K562 (cell line): ENCODE results near the gene MLIP. TPM values are rescaled to one million over a fixed set of nuclear protein-coding genes. Genes with fewer than 3 reads are reported as not detected.

Experiments used
- ATF2 ChIP-seq: sonication (generic); formaldehyde crosslinking; IDR thresholded peaks from 2 replicates; pipeline ENCODE4 v1.8.1; 2022; ENCODE audit warnings: missing genetic modification reagents
- BDP1 ChIP-seq: IDR thresholded peaks from 3 replicates; pipeline ENCODE4 v1.6.1; 2011; ENCODE audit not compliant: insufficient read length, insufficient read depth
- CHD7 ChIP-seq: fragments of 200-600 bp; sonication (generic); IDR thresholded peaks from one replicate; pipeline ENCODE4 v1.6.1; 2012; ENCODE audit warnings: mild to moderate bottlenecking, low read depth, low read length, inconsistent platforms
- PBX2 ChIP-seq, 2 experiments: IDR thresholded peaks in 1 of 2; conservative IDR thresholded peaks in 1 of 2; 2 replicates each; pipeline ENCODE4 v1.6.1; 2016; ENCODE audit warnings: low read depth in 2 of 2, mild to moderate bottlenecking in 1 of 2, missing compliant biosample characterization in 1 of 2, missing genetic modification characterization in 1 of 2, moderate library complexity in 1 of 2
- POLR2A ChIP-seq: fragments of 450-650 bp; conservative IDR thresholded peaks from 2 replicates; pipeline ENCODE4 v1.6.1; 2016
- PYGO2 ChIP-seq: fragments of 450-650 bp; IDR thresholded peaks from 2 replicates; pipeline ENCODE4 v1.6.1; 2016; ENCODE audit warnings: mild to moderate bottlenecking, missing genetic modification characterization, moderate library complexity, missing compliant biosample characterization
- polyA plus RNA-seq, 8 experiments: library from polyadenylated mRNA; depleted of rRNA in 4 of 8; stranded (reverse) in 5 of 8; unstranded in 3 of 8; fragments of >200 nt; fragmentation: Nextera tagmentation in 2 of 8; fragmentation: Illumina TruSeq in 1 of 8; extraction: Ambion mirVana in 2 of 8; extraction: Trizol in 1 of 8; gene quantifications; 2 replicates each; pipeline versions ENCODE4 v1.2.1 to v1.2.3, GENCODE V29; 2011 to 2014; ENCODE audit warnings: inconsistent platforms in 1 of 8, missing spikeins in 1 of 8
- total RNA-seq, 7 experiments: library from RNA; depleted of rRNA in 6 of 7; stranded (reverse); fragments of >200 nt in 6 of 7; fragmentation: Illumina TruSeq in 2 of 7; extraction: Trizol in 2 of 7; gene quantifications; 2 replicates each; pipeline versions ENCODE4 v1.2.1 to v1.2.3, GENCODE V29; 2011 to 2021; ENCODE audit warnings: low replicate concordance in 1 of 7

Gene MLIP
- total and polyA plus RNA-seq, 9 of the 15 experiments (the other 6 are each of a cell fraction or from before 2014, with no cell fraction given) = not detected

- TF ChIP-seq ATF2 (no peak), CHD7 (no peak), PYGO2 (tag) (no peak), POLR2A (no peak), PBX2 (CRISPR knock-in tag; IDR thresholded peaks at IDR 0.05; ENCODE audit: low read depth) (no peak), PBX2 (tag; conservative IDR thresholded peaks at IDR 0.05; ENCODE audit: low read depth) (no peak), BDP1 (no peak)
These were observed 39.4 kb upstream of the MLIP start (continued) for GRCh38 chr6:54071821-54072340.
